ENCODE results near the gene DAP3.
"Not testable (repeated sequence)": the region's sequence is repeated elsewhere in the genome, so short reads cannot be mapped to it uniquely, and the experiment has no call there.

Gene DAP3

GRCh38 chr1:155709391-155709790 is 20.5 kb downstream of the DAP3 start:
- peaks cover 4% of the 10 kb centered on the region for H3K79me2 ChIP-seq
- H3K4me1 ChIP-seq, result no peaks in the 10 kb centered on the region
- no peak overlapping the region for H3K9ac ChIP-seq
- H2AFZ ChIP-seq, result no peak overlapping the region
- no peaks in the 10 kb centered on the region for H3K27me3 ChIP-seq (ENCODE audit: control insufficient read depth, insufficient read depth, low read length)
- H3K4me2 ChIP-seq (ENCODE audit: low read length), result no peak overlapping the region
- H3K27ac ChIP-seq, result no peak overlapping the region
- H3K36me3 ChIP-seq (ENCODE audit: control insufficient read depth, insufficient read depth, low read length), result no peaks in the 10 kb centered on the region
- H3K4me3 ChIP-seq (ENCODE audit: low read depth, low read length), result no peak overlapping the region
- no peaks in the 10 kb centered on the region for H3K9me3 ChIP-seq (ENCODE audit: control insufficient read depth, low read length)
- no peak for TF ChIP-seq CTCF (IDR thresholded peaks at IDR 0.05)

GRCh38 chr1:155711457-155711856 is 22.6 kb downstream of the DAP3 start:
- H3K27me3 ChIP-seq (ENCODE audit: control insufficient read depth, insufficient read depth, low read length); H3K36me3 ChIP-seq (ENCODE audit: control insufficient read depth, insufficient read depth, low read length); H3K9ac ChIP-seq; H3K4me2 ChIP-seq (ENCODE audit: low read length); H3K9me3 ChIP-seq (ENCODE audit: control insufficient read depth, low read length); H2AFZ ChIP-seq; H3K27ac ChIP-seq; H3K4me1 ChIP-seq; H3K4me3 ChIP-seq (ENCODE audit: low read depth, low read length); H3K79me2 ChIP-seq: not testable (repeated sequence)

- H3K36me3 ChIP-seq (ENCODE audit: control insufficient read depth, insufficient read depth, low read length); H3K9me3 ChIP-seq (ENCODE audit: control insufficient read depth, low read length); H3K4me1 ChIP-seq; H3K27ac ChIP-seq; H3K79me2 ChIP-seq; H3K9ac ChIP-seq; H3K27me3 ChIP-seq (ENCODE audit: control insufficient read depth, insufficient read depth, low read length); H2AFZ ChIP-seq; H3K4me2 ChIP-seq (ENCODE audit: low read length); H3K4me3 ChIP-seq (ENCODE audit: low read depth, low read length): not testable (repeated sequence)
Measured at GRCh38 chr1:155712636-155713035, 23.7 kb downstream of the DAP3 start.

- Histone ChIP-seq H3K4me2 (ENCODE audit: low read length) (no peak overlapping the region), H3K4me1 (no peaks in the 10 kb centered on the region), H3K9ac (no peak overlapping the region), H3K9me3 (ENCODE audit: control insufficient read depth, low read length) (no peaks in the 10 kb centered on the region), H3K27ac (no peak overlapping the region), H3K79me2 (no peaks in the 10 kb centered on the region), H3K27me3 (ENCODE audit: control insufficient read depth, insufficient read depth, low read length) (no peaks in the 10 kb centered on the region), H2AFZ (no peak overlapping the region), H3K36me3 (ENCODE audit: control insufficient read depth, insufficient read depth, low read length) (no peaks in the 10 kb centered on the region), H3K4me3 (ENCODE audit: low read depth, low read length) (no peak overlapping the region)
- TF ChIP-seq CTCF (IDR thresholded peaks at IDR 0.05), result no peak
Measured at GRCh38 chr1:155713075-155713474, 24.2 kb downstream of the DAP3 start.

- not testable (repeated sequence) for H3K36me3 ChIP-seq (ENCODE audit: control insufficient read depth, insufficient read depth, low read length); H3K27me3 ChIP-seq (ENCODE audit: control insufficient read depth, insufficient read depth, low read length); H3K79me2 ChIP-seq; H3K4me1 ChIP-seq; H2AFZ ChIP-seq; H3K4me2 ChIP-seq (ENCODE audit: low read length); H3K9me3 ChIP-seq (ENCODE audit: control insufficient read depth, low read length); H3K27ac ChIP-seq; H3K4me3 ChIP-seq (ENCODE audit: low read depth, low read length); H3K9ac ChIP-seq
Measured at GRCh38 chr1:155715056-155715455, 26.2 kb downstream of the DAP3 start.

GRCh38 chr1:155715777-155716176 is 26.9 kb downstream of the DAP3 start:
- H3K27me3 ChIP-seq (ENCODE audit: control insufficient read depth, insufficient read depth, low read length), result no peaks in the 10 kb centered on the region
- no peaks in the 10 kb centered on the region for H3K9me3 ChIP-seq (ENCODE audit: control insufficient read depth, low read length)
- H3K4me2 ChIP-seq (ENCODE audit: low read length), result no peak overlapping the region
- H3K79me2 ChIP-seq, result no peaks in the 10 kb centered on the region
- H2AFZ ChIP-seq, result no peak overlapping the region
- no peaks in the 10 kb centered on the region for H3K36me3 ChIP-seq (ENCODE audit: control insufficient read depth, insufficient read depth, low read length)
- no peak overlapping the region for H3K4me3 ChIP-seq (ENCODE audit: low read depth, low read length)
- no peak overlapping the region for H3K9ac ChIP-seq
- TF ChIP-seq CTCF (IDR thresholded peaks at IDR 0.05), result no peak
- no peaks in the 10 kb centered on the region for H3K4me1 ChIP-seq
- H3K27ac ChIP-seq, result no peak overlapping the region

Data from parathyroid adenoma (tissue), 2 donors.